Lower lobe of right lung (tissue), 2 donors: Measurements from ENCODE around the gene HMG20A. TPM values are rescaled to one million over a fixed set of nuclear protein-coding genes. Genes with fewer than 3 reads are reported as not detected.
A peak's percentile ranks its signal among the peaks of the same experiment; 100 is the strongest.

Experiments
- ATAC-seq, 2 donors: fragments of 200-7000 bp; cut with Tn5 transposase; one replicate each; pipeline ENCODE4 v1.9.1; 2020 to 2022; ENCODE audit warnings: mild to moderate bottlenecking in 2 of 2, moderate library complexity in 2 of 2
- DNase-seq: peaks from one replicate; pipeline ENCODE4 v3.0.0-alpha.2; 2020
- H3K27ac ChIP-seq: fragments of 200-600 bp; one replicate; pipeline ENCODE4 v1.8.0; 2022
- H3K27me3 ChIP-seq: fragments of 200-600 bp; one replicate; pipeline ENCODE4 v1.8.0; 2022; ENCODE audit warnings: low read depth
- H3K36me3 ChIP-seq: fragments of 200-600 bp; one replicate; pipeline ENCODE4 v1.8.0; 2022; ENCODE audit warnings: mild to moderate bottlenecking
- H3K4me1 ChIP-seq: fragments of 200-600 bp; one replicate; pipeline ENCODE4 v1.8.0; 2022
- H3K4me3 ChIP-seq: fragments of 200-600 bp; one replicate; pipeline ENCODE4 v1.8.0; 2022; ENCODE audit warnings: mild to moderate bottlenecking
- H3K9me3 ChIP-seq: fragments of 200-600 bp; one replicate; pipeline ENCODE4 v1.8.0; 2022
- CTCF ChIP-seq: fragments of 200-600 bp; IDR thresholded peaks from one replicate; pipeline ENCODE4 v1.8.0; 2022; ENCODE audit warnings: antibody characterized with exemption, mild to moderate bottlenecking
- intact Hi-C: fragments of 100-400 bp; cut with DNase I; formaldehyde crosslinking; loops from one replicate; pipeline ENCODE4 v1.11.0; 2022
- total RNA-seq: library from RNA; stranded (reverse); fragmentation: NEBNext Ultra II Directional; extraction: Animal tissue kit (Norgen Biotek cat#: 25700); gene quantifications from one replicate; pipeline ENCODE4 v1.2.1, GENCODE V29; 2021
- donor health status: DM: no; HTN: yes; CAD: no; lungs with severe emphysema.

The HMG20A gene
- total RNA-seq, 1 donor from 2014 or later = 40.9 TPM

GRCh38 chr15:77531191-77532000 lies 110.7 kb downstream of the HMG20A start:
- H3K36me3 ChIP-seq = no peaks in the 10 kb centered on the region
- ATAC-seq (no peak), DNase-seq (peak; percentile 32)
- no peak overlapping the region for H3K4me3 ChIP-seq
- intact Hi-C loops = no loop called here
- peaks cover 13% of the 10 kb centered on the region for H3K4me1 ChIP-seq
- H3K27me3 ChIP-seq = no peaks in the 10 kb centered on the region
- H3K27ac ChIP-seq = no peak overlapping the region
- no peak for TF ChIP-seq CTCF
- H3K9me3 ChIP-seq = no peaks in the 10 kb centered on the region

- Histone ChIP-seq H3K27ac (no peak overlapping the region), H3K4me1 (peaks cover 9% of the 10 kb centered on the region), H3K27me3 (no peaks in the 10 kb centered on the region), H3K4me3 (no peak overlapping the region), H3K9me3 (no peaks in the 10 kb centered on the region), H3K36me3 (no peaks in the 10 kb centered on the region)
- intact Hi-C loops = no loop called here
- DNase-seq = no peak
- no peak for TF ChIP-seq CTCF
- no peak for ATAC-seq
Observed at GRCh38 chr15:77532067-77532710, 111.5 kb downstream of the HMG20A start.

DNA sequence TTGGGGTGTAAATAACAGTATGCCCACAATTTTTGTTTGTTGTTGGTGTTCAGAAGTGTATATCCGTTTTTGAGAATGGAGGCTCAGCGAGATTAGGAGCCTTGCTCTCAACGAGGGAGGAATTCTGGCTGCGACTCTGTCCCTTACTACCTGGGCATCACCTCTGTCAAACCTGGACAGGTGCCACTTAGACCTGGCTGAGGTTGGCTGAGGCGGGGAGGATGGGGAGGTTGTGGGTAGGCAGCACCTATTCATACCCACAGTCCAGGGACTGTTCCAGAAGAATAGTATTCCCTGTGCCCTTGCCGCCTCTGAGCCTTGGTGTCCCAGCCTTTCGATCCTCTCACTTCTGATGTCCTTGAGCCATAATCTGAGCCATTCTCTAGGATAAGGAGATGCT lies 112.2 kb downstream of the HMG20A start:
- Histone ChIP-seq H3K27ac (no peak overlapping the region), H3K36me3 (no peaks in the 10 kb centered on the region), H3K4me1 (peaks cover 4% of the 10 kb centered on the region), H3K9me3 (no peaks in the 10 kb centered on the region), H3K4me3 (no peak overlapping the region), H3K27me3 (no peaks in the 10 kb centered on the region)
- TF ChIP-seq CTCF = no peak
- intact Hi-C loops = no loop called here
- ATAC-seq (no peak), DNase-seq (no peak)

DNA sequence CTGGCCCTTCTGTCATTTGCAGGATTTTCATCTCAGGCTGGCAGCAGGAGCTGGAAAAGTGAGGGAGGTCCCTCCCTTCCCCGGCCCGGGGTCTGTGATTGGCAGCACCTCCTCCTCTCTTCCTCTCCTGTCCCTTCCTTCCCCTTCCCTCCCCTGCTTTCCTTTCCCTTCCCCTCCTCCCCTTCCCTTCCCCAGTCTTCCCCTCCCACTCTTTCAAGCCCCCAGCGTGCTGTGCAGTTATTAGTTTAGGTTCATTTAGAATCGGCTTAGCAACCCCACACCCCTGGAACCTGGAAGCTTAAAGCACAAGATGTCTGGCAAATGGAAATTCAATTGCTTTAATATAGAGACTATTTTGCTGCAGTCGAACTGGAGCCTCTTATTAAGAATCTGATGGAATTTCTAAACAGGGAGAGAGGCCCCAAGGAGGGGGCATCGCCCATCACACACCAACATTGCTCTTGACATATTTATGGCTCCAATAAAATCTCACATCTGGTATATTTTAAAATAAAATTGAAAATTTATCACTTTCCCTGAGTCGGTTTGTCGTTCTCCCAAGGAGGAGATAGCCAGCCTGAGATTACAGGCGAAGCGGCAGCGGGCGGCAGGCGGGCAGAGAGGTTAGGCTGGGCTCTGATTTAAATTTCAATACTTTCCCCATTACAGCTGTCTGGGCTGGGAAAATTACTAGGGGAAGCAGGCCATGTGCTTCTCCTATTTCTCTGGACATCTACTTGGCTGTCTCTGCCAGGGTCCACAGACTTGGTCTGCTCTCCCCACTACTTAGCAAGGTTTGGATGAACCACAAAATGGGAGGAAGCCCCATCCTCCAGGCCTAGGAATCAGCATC lies 113.1 kb downstream of the HMG20A start:
- ATAC-seq (no peak), DNase-seq (no peak)
- Histone ChIP-seq H3K27ac (no peak overlapping the region), H3K36me3 (no peaks in the 10 kb centered on the region), H3K4me3 (no peak overlapping the region), H3K27me3 (no peaks in the 10 kb centered on the region), H3K9me3 (no peaks in the 10 kb centered on the region), H3K4me1 (peaks cover 10% of the 10 kb centered on the region)
- intact Hi-C loops = no loop called here
- no peak for TF ChIP-seq CTCF

Other genes with a start within 250 kb of the HMG20A start
- 112 TPM for gene PEAK1, start 784 bp upstream of the HMG20A start, total RNA-seq
- gene LINGO1, start 212.0 kb downstream of the HMG20A start, total RNA-seq = 0.86 TPM